ENCODE data around the gene MEG3.

DNA sequence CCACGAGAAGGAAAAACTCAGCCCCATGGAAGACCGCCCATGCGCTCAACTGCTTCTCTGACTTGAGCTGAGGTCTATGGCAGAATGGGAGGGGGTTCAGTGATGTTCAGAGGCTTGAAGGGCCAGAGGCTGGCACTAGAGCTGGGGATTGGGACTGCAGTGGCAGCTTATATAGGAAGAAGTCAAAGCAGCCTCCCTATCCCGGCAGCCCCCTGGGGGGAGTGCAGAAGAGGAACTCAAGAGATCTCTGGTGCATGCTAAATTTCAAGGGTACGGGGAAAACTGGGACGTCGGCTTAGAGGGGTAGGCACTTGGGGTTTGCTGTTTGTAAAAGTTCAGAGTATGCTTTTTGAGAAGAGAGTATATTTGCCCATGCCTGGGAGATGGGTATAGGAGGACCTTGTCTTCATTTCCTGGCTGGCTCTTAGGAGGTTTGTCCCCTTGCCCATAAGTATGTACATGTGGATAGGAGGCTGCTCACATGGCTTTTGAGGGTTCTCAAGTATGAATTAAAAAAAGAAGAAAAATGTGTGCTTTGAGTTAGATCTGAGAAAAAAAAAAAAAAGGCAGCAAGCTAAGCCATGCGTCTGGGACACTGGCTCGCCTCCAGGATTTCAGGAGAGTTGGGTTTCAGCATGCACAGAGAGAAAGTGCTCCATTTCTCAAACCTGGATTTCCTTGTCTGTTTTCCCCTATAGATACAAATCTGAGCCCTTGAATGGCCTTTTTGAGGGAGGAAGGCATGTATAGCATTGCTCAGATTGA, 3.2 kb upstream of the MEG3 start:
- TF ChIP-seq, protein P1, sequence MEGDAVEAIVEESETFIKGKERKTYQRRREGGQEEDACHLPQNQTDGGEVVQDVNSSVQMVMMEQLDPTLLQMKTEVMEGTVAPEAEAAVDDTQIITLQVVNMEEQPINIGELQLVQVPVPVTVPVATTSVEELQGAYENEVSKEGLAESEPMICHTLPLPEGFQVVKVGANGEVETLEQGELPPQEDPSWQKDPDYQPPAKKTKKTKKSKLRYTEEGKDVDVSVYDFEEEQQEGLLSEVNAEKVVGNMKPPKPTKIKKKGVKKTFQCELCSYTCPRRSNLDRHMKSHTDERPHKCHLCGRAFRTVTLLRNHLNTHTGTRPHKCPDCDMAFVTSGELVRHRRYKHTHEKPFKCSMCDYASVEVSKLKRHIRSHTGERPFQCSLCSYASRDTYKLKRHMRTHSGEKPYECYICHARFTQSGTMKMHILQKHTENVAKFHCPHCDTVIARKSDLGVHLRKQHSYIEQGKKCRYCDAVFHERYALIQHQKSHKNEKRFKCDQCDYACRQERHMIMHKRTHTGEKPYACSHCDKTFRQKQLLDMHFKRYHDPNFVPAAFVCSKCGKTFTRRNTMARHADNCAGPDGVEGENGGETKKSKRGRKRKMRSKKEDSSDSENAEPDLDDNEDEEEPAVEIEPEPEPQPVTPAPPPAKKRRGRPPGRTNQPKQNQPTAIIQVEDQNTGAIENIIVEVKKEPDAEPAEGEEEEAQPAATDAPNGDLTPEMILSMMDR (IDR thresholded peaks at IDR 0.05; ENCODE audit: low read depth, low read length, poor library complexity, severe bottlenecking) = no peak
- no peak for TF ChIP-seq EZH2phosphoT487 (IDR thresholded peaks at IDR 0.05; ENCODE audit: borderline replicate concordance, low read length)

All from DOHH2 (cell line).